HG03521 (cell line): Measurements from ENCODE around the gene KRTAP5-6.

Source experiments
- ATAC-seq: cut with Tn5 transposase; IDR thresholded peaks from one replicate; pipeline ENCODE4 v1.9.1; 2021; ENCODE audit warnings: mild to moderate bottlenecking, moderate library complexity; ENCODE audit not compliant: unreplicated experiment

The KRTAP5-6 gene

DNA sequence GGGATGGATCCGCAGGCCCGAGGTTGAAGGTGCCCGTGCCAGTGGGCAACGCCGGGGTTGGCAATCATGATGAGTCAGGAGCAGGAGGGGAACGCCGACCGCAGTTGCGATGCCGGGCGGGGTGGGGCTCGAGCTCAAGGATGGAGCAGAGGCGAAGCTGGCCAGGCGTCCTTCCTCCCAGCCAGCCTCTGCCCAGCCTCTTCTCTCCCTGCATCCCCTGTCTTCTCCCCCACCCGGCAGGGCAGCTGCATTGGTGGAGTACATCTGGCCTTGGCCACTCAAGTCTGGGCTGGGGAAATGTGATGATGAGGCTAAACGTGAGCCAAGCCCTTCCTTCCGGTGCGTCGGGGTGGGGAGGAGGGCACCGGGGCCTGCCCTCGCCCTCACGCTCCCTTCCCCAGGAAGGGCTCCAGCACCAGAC is 49.5 kb downstream of the KRTAP5-6 start:
- ATAC-seq, result no peak

DNA sequence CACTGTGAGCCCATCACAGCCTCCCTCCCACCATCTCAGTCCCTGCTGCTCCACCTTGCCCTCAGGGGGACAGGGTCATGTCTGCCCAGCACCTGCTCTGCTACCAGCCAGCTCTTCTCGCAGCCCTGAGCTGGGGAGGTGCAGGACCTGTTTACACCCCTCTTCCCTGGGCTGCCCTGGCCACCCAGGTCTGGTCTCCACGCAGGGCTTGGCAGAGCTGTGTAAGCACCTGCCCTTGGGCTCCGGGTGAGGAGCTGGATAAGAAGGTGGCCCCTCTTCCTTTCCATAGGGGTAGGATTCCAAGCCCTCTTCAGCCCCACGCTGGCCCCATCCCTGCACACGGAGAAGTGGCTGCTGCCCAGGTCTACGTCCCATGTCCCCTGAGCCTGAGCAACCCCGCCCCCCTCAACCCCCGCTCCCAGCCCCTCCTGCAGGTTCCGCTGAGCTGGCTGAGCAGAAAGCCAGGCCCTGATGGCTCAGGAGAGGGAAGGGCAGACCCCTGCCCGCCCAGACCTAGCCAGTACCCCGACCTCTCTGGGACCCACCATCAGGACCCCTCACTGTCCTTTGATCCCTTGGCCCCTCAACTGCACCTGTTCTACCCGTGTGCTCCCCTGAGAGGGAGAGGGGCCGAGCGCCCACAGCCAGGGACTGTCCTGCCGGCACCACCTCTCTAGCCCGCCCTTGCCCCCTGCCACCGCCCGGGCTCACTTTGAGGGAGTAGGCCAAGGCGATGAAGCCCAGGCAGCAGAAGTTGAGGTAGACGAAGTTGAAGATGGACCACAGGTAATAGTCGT is 50.2 kb downstream of the KRTAP5-6 start:
- no peak for ATAC-seq
